T-helper 9 cell (primary cell): ENCODE data around the gene XRRA1.

Experiments
- DNase-seq: peaks from one replicate; pipeline ENCODE4 v3.0.0-alpha.2; 2020

The XRRA1 gene

GRCh38 chr11:74822170-74822569 is 126.7 kb downstream of the XRRA1 start:
- no peak for DNase-seq

DNA sequence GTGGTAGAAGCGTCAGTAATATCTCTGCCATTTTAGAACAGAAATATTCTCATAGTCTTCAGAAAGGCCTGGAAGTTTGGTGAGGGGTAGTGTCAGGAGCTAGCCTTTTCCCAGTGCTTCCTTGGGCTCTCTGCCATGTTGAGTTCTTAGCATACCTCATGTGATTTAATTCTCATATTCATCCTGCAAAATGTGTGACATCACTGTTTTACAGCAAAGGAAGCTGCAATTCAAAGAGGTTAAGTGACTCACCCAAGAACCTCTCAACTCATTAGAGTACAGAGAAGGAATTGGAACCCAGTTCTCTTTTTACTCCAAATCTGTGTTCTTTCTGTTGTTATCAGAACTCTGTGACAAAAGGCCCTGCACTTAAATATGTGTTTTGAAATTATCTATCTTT is 128.1 kb downstream of the XRRA1 start:
- no peak for DNase-seq

- DNase-seq: no peak
Measured at GRCh38 chr11:74819400-74819799, 129.5 kb downstream of the XRRA1 start.

DNA sequence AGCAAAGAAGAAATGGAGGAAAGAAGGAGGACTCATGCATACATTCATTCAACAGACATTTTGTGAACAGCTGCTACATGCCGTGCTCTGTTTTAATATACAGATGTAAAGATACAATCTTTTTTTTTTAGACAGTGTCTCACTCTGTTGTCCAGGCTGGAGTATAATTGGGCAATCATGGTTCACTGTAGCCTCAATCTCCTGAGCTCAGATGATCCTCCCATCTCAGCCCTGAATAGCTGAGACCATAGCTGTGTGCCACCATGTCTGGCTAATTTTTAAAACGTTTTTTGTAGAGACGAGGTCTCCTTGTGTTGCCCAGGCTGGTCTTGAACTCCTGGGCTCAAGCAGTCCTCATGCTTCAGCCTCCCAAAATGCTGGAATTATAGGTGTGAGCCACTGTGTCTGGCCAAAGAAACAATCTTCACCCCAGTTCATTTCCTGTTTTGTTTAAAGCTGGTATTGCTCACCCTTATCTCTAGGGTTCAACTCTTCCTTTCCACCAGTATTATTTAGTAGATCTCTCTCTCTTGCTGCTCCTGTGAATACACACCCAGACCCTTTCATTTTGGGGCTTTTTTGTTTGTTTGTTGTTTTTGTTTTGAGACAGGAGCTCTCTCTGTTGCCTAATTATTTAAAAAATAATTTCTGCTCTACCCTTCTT is 130.5 kb downstream of the XRRA1 start:
- DNase-seq: no peak

- no peak for DNase-seq
Measured at GRCh38 chr11:74816664-74817063, 132.2 kb downstream of the XRRA1 start.

GRCh38 chr11:74815966-74816365 is 132.9 kb downstream of the XRRA1 start:
- DNase-seq: no peak

- DNase-seq: no peak
Measured at GRCh38 chr11:74809801-74810200, 139.1 kb downstream of the XRRA1 start.

DNA sequence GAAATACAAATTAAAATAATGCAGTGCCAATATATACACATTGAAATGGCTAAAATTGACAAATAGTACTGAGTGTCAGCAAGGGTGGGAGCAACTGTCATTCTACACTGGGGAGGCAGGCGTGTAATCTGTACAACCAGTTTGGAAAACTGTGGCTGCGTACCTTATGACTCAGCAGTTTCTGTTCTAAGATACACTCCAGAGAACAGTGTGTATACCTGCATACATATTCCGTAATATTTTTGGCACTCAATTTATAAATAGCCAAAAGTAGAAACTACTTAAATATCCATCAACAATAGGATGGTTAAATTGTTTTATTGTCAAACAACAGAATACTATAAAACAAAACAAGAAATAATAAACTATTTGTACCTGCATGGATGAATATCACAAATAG is 142.6 kb downstream of the XRRA1 start:
- DNase-seq: no peak

DNA sequence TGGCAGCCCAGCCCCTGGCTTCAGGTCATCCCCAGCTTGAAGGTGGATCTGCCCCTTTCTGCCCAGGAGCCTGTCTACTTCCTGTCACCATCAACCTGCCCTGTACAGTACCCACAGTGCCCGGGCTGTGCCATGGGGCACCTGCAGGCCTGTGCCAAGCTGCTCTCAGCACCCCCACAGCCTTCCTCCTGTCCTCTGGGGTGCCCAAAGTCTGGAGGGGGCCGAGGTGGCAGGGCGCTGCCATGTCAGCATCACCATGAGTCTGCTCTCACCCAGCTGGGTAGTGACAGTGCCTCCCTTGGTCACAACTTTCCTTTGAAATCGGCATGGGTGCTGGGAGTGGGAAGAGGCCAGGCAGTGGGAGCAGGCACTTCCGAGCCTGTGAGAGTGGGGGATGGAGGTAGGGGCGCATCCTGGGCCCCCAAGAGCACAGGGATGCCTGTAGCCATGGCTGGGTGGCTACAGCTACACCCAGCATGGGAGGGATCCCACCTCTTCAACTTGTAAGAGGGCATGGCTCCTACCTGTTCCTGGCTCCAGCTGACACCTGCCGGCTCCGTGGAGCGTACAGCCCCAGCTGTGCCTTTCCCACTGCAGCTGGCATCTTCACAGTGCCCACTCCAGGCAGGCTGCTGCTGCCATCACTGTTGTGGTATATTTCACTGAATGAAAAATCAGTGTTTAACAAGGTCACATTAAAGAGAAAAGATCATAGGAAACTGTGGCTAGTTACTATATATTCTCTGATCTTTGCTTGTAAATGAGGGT is 157.4 kb downstream of the XRRA1 start:
- DNase-seq: no peak
